Retinal pigment epithelial cell (primary cell): ENCODE results near the gene NUDT1.
A peak's percentile ranks its signal among the peaks of the same experiment; 100 is the strongest.

Experiments
- DNase-seq: peaks from one replicate; pipeline ENCODE4 v3.0.0-alpha.2; 2010; ENCODE audit warnings: low read depth
- H3K4me3 ChIP-seq: 2 replicates; pipeline ENCODE4 v1.5.1; 2011; ENCODE audit warnings: mild to moderate bottlenecking, low read length, control low read depth, moderate library complexity
- TF ChIP-seq, protein P1 (sequence below): conservative IDR thresholded peaks from 2 replicates; pipeline ENCODE4 v1.5.1; 2011; ENCODE audit warnings: low read depth, low read length, control low read depth, inconsistent platforms

Gene NUDT1

GRCh38 chr7:2230226-2230625 lies 11.8 kb upstream of the NUDT1 start:
- H3K4me3 ChIP-seq: no peak overlapping the region
- TF ChIP-seq, protein P1, sequence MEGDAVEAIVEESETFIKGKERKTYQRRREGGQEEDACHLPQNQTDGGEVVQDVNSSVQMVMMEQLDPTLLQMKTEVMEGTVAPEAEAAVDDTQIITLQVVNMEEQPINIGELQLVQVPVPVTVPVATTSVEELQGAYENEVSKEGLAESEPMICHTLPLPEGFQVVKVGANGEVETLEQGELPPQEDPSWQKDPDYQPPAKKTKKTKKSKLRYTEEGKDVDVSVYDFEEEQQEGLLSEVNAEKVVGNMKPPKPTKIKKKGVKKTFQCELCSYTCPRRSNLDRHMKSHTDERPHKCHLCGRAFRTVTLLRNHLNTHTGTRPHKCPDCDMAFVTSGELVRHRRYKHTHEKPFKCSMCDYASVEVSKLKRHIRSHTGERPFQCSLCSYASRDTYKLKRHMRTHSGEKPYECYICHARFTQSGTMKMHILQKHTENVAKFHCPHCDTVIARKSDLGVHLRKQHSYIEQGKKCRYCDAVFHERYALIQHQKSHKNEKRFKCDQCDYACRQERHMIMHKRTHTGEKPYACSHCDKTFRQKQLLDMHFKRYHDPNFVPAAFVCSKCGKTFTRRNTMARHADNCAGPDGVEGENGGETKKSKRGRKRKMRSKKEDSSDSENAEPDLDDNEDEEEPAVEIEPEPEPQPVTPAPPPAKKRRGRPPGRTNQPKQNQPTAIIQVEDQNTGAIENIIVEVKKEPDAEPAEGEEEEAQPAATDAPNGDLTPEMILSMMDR: no peak
- no peak for DNase-seq

DNA sequence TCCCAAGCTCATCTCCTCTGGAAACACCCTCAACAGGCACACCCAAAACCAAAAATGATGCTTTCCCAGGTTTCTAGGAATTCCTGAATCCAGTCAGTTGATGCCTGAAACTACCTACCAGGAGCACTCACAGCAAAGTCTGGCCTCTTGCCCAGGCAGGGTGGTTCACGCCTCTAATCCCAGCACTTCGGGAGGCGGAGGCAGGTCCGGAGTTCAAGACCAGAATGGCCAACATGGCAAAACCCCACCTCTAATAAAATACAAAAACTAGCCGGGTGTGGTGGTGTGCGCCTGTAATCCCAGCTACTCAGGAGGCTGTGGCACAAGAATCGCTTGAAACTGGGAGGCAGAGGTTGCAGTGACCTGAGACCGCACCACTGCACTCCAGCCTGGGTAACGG lies 11.1 kb upstream of the NUDT1 start:
- no peak for DNase-seq
- H3K4me3 ChIP-seq: no peak overlapping the region
- TF ChIP-seq, protein P1: no peak

DNA sequence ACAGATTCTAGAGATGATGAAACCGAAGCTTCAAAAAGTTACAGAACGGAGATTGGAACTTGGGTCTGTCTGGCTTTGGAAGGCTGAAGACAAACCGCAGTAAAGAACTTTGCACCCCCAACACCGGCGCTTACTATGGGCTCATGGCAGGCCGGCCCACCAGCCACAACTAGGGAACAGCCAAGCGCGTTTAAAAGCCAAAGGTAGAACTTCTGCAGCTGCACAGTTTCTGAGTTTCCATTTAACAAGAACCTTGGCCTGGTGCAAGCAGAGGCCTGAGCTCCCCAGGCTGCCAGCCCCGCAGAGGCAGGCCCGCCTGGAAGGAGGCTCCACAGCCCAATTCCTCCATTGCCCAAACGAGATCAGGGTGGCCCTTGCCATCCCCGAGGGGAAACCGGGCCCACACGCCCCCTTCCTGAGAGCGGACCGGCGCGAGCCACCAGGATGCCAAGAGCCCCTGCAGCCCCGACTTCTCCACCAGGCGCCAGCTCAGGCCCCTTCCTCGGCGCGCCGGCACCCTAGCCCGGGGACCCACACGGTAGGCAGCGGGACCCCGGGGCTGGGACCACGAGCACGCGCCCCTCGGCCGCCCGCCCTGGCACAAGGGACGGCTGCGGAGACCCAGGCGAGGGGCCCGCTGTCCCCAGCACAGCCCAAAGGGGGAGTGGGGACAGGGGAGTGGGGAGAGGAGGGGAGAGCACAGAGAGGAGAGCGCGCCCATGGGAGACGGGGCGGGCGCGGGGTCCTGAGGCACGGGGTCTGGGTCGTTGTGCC lies 9.8 kb upstream of the NUDT1 start:
- peak overlapping the region; percentile 82 for H3K4me3 ChIP-seq
- no peak for DNase-seq
- TF ChIP-seq, protein P1: peak; percentile 6

DNA sequence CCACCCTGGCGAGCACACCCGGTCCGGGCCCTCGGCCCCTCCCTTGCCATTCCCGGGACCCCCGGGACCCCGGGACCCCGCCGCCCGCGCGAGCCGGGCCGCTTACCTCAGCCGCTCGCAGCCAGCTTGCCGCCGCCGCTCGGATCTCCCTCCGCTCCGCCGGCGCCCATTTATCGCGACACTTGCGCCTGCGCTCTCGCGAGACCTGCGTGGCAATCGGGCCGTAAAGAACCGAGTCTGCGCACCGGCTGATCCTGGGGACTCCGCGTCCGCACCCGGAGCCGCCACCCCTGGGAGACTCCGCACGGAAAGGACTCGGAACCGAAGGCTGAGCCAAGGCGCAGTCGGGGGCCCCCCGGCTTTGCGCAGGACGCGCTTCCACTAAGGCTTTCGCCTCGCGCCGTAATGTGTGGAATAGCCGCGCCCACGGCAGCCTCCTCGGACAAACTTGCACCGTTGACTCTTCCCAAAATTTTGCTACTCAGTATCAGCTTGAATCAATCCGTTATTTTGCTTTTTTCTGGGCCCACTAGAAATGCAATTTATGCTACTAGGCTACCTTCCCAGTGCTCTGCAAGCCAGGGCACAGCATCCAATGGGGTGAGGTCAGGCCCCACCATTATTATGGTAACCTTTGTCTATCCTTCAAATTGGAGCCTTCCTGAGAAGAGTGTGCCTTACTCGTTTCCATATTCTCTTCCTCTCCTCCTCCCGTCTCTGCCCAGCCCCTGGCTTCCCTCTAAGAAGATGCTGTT lies 9.1 kb upstream of the NUDT1 start, which contains the start of gene MAD1L1:
MAD1L1 (minus strand) TSS at position 180 of the 755 bp plus-strand sequence. CDS start 2,812 bp downstream, outside the sequence.
- DNase-seq: peak; percentile 58
- H3K4me3 ChIP-seq: peak within 1 kb of the TSS; percentile 82
- TF ChIP-seq, protein P1: no peak

GRCh38 chr7:2233926-2234325 lies 8.1 kb upstream of the NUDT1 start:
- TF ChIP-seq, protein P1: no peak
- no peak overlapping the region for H3K4me3 ChIP-seq
- DNase-seq: no peak

DNA sequence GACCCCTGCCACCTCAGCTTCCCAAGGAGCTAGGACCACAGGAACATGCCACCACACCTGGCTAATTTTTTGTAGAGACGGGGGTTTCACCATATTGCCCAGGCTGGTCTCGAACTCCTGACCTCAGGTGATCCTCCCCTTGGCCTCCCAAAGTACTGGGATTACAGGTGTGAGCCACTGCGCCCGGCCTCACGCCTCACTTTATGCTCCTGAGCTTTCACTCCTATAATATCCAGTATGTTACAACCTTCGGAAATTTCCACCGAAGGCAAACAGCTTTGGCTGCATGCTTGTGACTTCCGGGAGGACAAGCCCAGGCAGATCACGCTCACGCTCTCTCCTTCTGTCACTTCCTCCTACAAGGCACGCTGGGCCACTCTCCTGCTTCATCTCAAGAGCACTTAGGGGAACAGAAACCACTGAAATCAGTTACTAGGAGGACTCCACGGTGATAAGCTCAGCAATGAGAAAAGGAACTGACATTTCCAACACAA lies 4.9 kb upstream of the NUDT1 start:
- no peak for DNase-seq
- TF ChIP-seq, protein P1: no peak
- H3K4me3 ChIP-seq: no peak overlapping the region

DNA sequence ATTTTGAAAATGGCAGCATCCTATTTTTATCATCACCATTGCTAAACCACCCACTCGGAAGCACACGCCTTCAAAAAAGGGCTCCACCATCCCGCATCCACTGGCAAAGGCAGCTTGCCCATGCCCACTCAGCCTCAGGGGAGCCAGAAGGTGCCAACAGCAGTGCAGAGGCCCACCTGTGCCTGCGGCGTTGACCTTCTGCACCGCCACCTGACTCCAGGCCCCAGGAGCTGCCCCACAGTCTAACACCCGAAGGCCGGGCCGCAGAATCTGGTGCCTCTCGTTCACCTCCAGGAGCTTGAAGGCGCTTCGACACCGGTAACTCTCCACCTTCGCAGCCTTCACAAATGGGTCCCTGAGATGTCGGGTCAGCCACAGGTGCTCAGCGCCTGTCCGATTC lies 2.8 kb upstream of the NUDT1 start:
- no peak overlapping the region for H3K4me3 ChIP-seq
- DNase-seq: no peak
- TF ChIP-seq, protein P1: no peak
